ENCODE results near the gene MUC3A. TPM values are rescaled to one million over a fixed set of nuclear protein-coding genes. Genes with fewer than 3 reads are reported as not detected.

MUC3A gene
- total and polyA plus RNA-seq, 2 of the 4 experiments (the other 2 are of a cell fraction), result 0.05 TPM; not detected in 1

GRCh38 chr7:100908512-100908911, 40.8 kb upstream of the MUC3A start:
- no peak overlapping the region for H3K18ac ChIP-seq (ENCODE audit: low read depth, low read length)
- no TSS peak for BruUV-seq (replicated peaks)
- H3K9me3 ChIP-seq (ENCODE audit: control insufficient read depth, insufficient read depth, low read length), result peaks cover 5% of the 10 kb centered on the region; the same call in 1 of the 2 replicates
- DNase-seq, result no peak
- no peaks in the 10 kb centered on the region for H3K4me1 ChIP-seq (ENCODE audit: control insufficient read depth, insufficient read depth, low read length)
- ChIA-PET POLR2A (ENCODE audit: unreplicated experiment) (no interaction called here), CTCF (no interaction called here)
- H4K8ac ChIP-seq (ENCODE audit: low read depth in 2 of 2, low read length in 2 of 2), result no peak overlapping the region
- no peak overlapping the region for H4K91ac ChIP-seq (ENCODE audit: insufficient read depth, low read depth, low read length)
- H3K4me3 ChIP-seq (ENCODE audit: insufficient read depth, low read depth, low read length), result no peak overlapping the region
- dilution Hi-C loops (cut with HindIII; ENCODE audit: low sequenced_read_pairs, unreplicated experiment) (no loop called here), intact Hi-C loops (cut with micrococcal nuclease) (no loop called here), in situ Hi-C loops (cut with MboI; ENCODE audit: low sequenced_read_pairs) (no loop called here)
- no peak overlapping the region for H3K4ac ChIP-seq (ENCODE audit: low read depth, low read length)
- H3K4me2 ChIP-seq (ENCODE audit: low read depth, low read length), result no peak overlapping the region
- H3K36me3 ChIP-seq (ENCODE audit: control insufficient read depth, insufficient read depth, low read length), result no peaks in the 10 kb centered on the region
- no peak overlapping the region for H2BK15ac ChIP-seq (ENCODE audit: low read depth, low read length)
- no peak overlapping the region for H2AK5ac ChIP-seq (ENCODE audit: low read depth, low read length)
- no peaks in the 10 kb centered on the region for H3K79me1 ChIP-seq (ENCODE audit: low read depth in 1 of 2, low read length in 2 of 2)
- H2AK9ac ChIP-seq (replicated peaks; ENCODE audit: low read depth, low read length, poor library complexity), result no peak overlapping the region
- H4K20me1 ChIP-seq (ENCODE audit: insufficient read depth, low read length), result no peaks in the 10 kb centered on the region
- H3K14ac ChIP-seq (replicated peaks; ENCODE audit: low read depth, low read length), result no peak overlapping the region
- no peak overlapping the region for H3K9ac ChIP-seq (ENCODE audit: low read depth, low read length)
- H2AFZ ChIP-seq (replicated peaks; ENCODE audit: low read length, poor library complexity), result no peak overlapping the region
- no peak overlapping the region for H3K27ac ChIP-seq (ENCODE audit: insufficient read depth, low read length)
- 80% methylated on average over 2 of the region's 5 CpGs; no CpG with 5 or more reads in 1 of the 2 experiments for WGBS, 2 experiments (ENCODE audit: extremely low coverage in 2 of 2, insufficient read length in 1 of 2)
- H3K56ac ChIP-seq (ENCODE audit: extremely low read depth, insufficient read depth, low read length), result no peak overlapping the region
- H3K27me3 ChIP-seq (ENCODE audit: control insufficient read depth, insufficient read depth, low read length), result no peaks in the 10 kb centered on the region
- TF ChIP-seq RFX5 (IDR thresholded peaks at IDR 0.05; ENCODE audit: low read depth, low read length) (no peak), MAZ (IDR thresholded peaks at IDR 0.05; ENCODE audit: borderline replicate concordance, low read depth, low read length) (no peak), NFE2L2 (IDR thresholded peaks at IDR 0.05; ENCODE audit: low read depth, low read length) (no peak), MAFK (IDR thresholded peaks at IDR 0.05; ENCODE audit: low read depth, low read length) (no peak), SMC3 (IDR thresholded peaks at IDR 0.05; ENCODE audit: low read depth, low read length) (no peak), CEBPB (IDR thresholded peaks at IDR 0.05; ENCODE audit: low read depth, low read length) (no peak), RCOR1 (IDR thresholded peaks at IDR 0.05; ENCODE audit: insufficient replicate concordance, low read length) (no peak), CHD1 (IDR thresholded peaks at IDR 0.05; ENCODE audit: low read depth, low read length) (no peak), POLR2A (IDR thresholded peaks at IDR 0.05; ENCODE audit: low read depth, low read length) (no peak), BHLHE40 (IDR thresholded peaks at IDR 0.05; ENCODE audit: low read depth, low read length) (no peak), FOS (IDR thresholded peaks at IDR 0.05; ENCODE audit: low read depth, low read length) (no peak)
- TF ChIP-seq, protein P1, sequence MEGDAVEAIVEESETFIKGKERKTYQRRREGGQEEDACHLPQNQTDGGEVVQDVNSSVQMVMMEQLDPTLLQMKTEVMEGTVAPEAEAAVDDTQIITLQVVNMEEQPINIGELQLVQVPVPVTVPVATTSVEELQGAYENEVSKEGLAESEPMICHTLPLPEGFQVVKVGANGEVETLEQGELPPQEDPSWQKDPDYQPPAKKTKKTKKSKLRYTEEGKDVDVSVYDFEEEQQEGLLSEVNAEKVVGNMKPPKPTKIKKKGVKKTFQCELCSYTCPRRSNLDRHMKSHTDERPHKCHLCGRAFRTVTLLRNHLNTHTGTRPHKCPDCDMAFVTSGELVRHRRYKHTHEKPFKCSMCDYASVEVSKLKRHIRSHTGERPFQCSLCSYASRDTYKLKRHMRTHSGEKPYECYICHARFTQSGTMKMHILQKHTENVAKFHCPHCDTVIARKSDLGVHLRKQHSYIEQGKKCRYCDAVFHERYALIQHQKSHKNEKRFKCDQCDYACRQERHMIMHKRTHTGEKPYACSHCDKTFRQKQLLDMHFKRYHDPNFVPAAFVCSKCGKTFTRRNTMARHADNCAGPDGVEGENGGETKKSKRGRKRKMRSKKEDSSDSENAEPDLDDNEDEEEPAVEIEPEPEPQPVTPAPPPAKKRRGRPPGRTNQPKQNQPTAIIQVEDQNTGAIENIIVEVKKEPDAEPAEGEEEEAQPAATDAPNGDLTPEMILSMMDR (conservative IDR thresholded peaks at IDR 0.05; ENCODE audit: low read depth, low read length), result no peak
- TF ChIP-seq, protein P2, sequence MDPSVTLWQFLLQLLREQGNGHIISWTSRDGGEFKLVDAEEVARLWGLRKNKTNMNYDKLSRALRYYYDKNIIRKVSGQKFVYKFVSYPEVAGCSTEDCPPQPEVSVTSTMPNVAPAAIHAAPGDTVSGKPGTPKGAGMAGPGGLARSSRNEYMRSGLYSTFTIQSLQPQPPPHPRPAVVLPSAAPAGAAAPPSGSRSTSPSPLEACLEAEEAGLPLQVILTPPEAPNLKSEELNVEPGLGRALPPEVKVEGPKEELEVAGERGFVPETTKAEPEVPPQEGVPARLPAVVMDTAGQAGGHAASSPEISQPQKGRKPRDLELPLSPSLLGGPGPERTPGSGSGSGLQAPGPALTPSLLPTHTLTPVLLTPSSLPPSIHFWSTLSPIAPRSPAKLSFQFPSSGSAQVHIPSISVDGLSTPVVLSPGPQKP (IDR thresholded peaks at IDR 0.05; ENCODE audit: borderline replicate concordance, low read depth, low read length), result no peak
- TF ChIP-seq, protein P3, sequence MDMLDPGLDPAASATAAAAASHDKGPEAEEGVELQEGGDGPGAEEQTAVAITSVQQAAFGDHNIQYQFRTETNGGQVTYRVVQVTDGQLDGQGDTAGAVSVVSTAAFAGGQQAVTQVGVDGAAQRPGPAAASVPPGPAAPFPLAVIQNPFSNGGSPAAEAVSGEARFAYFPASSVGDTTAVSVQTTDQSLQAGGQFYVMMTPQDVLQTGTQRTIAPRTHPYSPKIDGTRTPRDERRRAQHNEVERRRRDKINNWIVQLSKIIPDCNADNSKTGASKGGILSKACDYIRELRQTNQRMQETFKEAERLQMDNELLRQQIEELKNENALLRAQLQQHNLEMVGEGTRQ (IDR thresholded peaks at IDR 0.05; ENCODE audit: low read depth, low read length), result no peak
- H2BK20ac ChIP-seq (ENCODE audit: low read depth, low read length), result no peak overlapping the region
- no peak overlapping the region for H3K23ac ChIP-seq (ENCODE audit: low read depth, low read length)
- no peaks in the 10 kb centered on the region for H3K9me1 ChIP-seq (ENCODE audit: insufficient read depth, low read length)
- no peak overlapping the region for H4K5ac ChIP-seq (ENCODE audit: low read depth, low read length)
- no peak overlapping the region for H2BK5ac ChIP-seq (ENCODE audit: low read depth, low read length, poor library complexity, severe bottlenecking)
- no peak for ATAC-seq (ENCODE audit: low read depth)
- no peak overlapping the region for H2BK120ac ChIP-seq (ENCODE audit: low read depth, low read length)
